EH (cell line): ENCODE measurements around the gene OR11G2.
A peak's percentile ranks its signal among the peaks of the same experiment; 100 is the strongest.
"Not testable (repeated sequence)": the region's sequence is repeated elsewhere in the genome, so short reads cannot be mapped to it uniquely, and the experiment has no call there.

Source experiments
- DNase-seq: peaks from one replicate; pipeline ENCODE4 v3.0.0-alpha.2; 2015; ENCODE audit warnings: low read depth

Gene OR11G2, protein sequence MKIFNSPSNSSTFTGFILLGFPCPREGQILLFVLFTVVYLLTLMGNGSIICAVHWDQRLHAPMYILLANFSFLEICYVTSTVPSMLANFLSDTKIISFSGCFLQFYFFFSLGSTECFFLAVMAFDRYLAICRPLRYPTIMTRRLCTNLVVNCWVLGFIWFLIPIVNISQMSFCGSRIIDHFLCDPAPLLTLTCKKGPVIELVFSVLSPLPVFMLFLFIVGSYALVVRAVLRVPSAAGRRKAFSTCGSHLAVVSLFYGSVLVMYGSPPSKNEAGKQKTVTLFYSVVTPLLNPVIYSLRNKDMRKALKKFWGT

DNA sequence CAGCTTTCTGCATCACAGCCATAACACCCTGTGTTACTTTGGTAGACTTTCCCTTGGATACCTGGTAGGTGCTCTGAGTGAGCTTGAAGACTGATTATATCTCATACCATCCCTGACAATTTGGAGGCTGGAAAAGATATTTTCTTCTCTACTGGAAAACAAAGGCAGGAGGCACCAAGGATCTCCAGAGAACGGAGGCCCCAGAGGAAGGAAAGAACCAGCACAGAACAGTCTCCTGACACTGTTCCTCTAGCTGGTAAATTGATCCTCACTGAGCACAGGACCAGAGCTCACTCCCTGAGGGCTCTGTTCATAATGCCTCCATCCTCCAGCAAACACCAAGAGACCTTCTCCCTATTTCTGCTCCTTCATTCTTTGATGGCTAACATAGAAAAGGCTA lies at the start of gene OR11G2:
OR11G2 (plus strand) TSS at position 301 of the 400 bp plus-strand sequence. CDS start 6,542 bp downstream, outside the sequence.
- DNase-seq: no peak

DNA sequence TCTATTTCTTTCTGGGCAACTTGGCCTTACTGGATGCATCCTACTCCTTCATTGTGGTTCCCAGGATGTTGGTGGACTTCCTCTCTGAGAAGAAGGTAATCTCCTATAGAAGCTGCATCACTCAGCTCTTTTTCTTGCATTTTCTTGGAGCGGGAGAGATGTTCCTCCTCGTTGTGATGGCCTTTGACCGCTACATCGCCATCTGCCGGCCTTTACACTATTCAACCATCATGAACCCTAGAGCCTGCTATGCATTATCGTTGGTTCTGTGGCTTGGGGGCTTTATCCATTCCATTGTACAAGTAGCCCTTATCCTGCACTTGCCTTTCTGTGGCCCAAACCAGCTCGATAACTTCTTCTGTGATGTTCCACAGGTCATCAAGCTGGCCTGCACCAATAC lies 46.8 kb upstream of the OR11G2 start:
- no peak for DNase-seq

DNA sequence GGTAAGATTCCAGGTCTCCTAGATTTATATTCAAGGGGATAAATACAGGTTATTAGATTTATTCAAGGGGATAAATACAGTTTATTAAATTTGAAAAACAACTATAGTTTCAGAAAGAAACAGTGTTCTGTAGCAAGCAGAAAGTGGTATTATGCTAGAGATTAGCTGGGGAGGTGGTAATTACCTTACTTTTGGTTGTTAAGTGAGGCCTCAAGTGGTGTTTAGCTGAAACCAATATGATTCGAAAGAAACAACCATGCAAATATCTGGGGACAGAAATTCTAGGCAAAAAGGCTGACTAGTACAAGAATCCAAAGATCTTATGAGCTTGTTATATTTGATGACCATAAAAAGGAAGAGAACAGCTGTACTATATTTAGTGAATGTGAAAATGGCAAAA lies 45.9 kb upstream of the OR11G2 start:
- no peak for DNase-seq

DNA sequence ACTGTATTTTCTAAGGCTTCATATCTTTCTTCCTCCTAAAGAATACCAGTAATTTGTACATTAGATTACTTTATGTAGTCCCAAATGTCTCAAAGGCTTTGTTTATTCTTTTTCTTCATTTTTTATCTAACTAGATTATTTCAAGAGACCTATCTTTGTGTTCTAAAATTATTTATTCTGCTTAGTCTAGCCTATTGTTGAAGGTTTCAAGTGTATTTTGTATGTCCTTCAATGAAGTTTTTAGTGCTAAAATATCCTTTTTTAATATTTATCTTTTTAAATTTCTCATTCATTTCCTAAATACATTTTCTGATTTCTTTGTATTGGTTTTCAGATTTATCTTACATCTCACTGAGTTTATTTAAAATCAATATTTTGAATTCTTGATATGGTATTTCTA lies 26.2 kb upstream of the OR11G2 start:
- no peak for DNase-seq

DNA sequence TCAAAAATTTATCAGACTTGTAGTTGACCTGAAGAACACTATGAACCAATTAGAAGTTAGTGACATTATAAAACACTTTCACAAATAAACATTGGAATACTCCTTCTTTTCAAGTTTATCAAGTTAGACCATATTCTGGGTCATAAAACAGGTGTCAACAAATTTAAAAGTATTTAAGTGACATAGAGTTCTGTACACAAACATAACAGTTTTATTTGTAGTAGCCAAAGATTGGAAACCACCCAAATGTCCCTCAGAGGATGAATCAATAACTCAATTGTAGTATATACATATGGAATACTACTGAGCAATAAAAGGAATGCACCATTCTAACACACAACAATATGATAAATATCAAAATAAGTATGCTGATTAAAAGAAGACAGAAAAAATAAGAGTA lies 23.6 kb upstream of the OR11G2 start:
- no peak for DNase-seq

DNA sequence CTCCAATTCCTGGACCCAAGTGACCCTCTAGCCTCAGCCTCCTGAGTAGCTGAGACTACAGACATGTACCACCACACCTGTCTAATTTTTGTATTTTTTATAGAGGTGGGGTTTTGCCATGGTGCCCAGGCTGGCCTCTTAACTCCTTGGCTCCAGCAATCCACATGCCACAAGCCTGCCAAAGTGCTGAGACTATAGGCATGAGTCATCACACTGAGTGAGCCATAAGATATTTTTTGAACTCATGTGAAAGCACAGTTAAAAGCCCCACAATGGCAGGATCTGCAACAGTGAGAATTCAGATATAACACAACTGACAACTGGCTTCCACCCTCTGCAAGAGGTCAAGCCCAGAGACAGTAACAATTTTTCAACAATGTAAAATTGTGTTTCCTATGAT lies 20.8 kb upstream of the OR11G2 start:
- DNase-seq: peak; percentile 35

DNA sequence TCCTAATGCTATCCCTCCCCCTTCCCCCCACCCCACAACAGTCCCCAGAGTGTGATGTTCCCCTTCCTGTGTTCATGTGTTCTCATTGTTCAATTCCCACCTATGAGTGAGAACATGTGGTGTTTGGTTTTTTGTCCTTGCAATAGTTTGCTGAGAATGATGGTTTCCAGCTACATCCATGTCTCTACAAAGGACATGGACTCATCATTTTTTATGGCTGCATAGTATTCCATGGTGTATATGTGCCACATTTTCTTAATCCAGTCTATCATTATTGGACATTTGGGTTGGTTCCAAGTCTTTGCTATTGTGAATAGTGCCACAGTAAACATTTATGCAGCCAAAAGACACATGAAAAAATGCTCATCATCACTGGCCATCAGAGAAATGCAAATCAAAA lies 16.5 kb upstream of the OR11G2 start:
- DNase-seq: not testable (repeated sequence)

DNA sequence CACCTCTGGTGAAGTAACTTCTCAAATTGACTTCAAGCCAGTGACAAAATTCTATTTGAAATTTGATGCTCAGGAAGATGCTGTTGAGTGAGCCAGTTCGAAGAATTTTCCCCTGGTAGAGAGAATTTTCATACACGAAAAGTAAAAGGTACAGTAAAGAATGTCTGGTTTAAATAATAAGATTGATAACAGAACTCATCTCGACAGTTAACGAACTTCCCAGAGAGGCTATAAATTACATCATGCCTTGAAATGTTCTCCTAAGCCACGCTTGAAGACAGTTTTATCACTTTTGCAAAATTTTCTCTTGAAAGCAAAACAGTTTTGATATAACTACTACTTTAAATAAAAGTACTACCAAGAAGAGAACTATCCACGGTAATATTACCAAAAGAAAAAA lies 14.4 kb upstream of the OR11G2 start:
- no peak for DNase-seq

DNA sequence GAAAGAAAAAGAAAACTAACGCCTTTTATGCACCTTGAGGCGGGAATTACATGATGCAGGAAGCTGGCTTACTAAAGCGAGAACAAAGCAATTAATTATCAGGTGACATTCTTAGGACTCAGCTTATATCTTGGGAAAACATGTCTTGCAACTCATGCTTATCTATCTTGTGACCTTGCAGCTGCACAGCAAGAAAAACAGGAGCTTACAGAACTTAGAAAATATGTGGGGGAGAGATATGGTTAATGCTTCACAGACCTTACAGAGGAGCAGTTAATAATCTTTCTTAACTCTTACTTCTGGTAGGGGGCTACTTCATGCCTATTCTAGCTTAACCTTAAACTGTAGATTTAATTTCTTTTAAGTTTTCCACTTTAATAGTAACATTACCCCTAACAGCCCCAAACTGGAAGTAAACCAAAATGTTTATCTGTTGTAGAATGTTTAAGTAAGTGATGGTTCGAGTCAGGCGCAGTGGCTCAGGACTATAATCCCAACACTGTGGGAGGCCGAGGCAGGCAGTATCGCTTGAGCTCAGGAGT lies 13.2 kb upstream of the OR11G2 start:
- no peak for DNase-seq

DNA sequence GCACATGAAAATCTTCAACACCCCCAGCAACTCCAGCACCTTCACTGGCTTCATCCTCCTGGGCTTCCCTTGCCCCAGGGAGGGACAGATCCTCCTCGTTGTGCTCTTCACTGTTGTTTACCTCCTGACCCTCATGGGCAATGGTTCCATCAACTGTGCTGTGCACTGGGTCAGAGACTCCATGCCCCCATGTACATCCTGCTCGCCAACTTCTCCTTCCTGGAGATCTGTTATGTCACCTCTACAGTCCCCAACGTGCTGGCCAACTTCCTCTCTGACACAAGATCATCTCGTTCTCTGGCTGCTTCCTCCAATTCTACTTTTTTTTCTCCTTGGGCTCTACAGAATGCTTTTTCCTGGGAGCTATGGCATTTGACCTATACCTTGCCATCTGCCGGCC lies 11.5 kb upstream of the OR11G2 start:
- no peak for DNase-seq

DNA sequence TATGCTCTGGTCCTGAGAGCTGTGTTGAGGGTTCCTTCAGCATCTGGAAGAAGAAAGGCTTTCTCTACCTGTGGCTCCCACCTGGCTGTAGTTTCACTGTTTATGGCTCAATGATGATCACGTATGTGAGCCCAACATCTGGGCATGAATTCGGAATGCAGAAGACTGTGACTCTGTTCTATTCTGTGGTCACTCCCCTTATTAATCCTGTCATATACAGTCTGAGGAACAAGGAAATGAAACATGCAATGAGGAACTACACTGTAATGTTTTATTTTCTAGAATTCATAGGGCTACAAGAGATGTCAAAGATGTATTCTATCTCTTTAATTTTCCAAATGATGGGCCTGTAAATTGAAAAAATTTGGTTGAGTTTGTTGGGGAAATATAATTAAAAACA lies 10.8 kb upstream of the OR11G2 start:
- DNase-seq: no peak

DNA sequence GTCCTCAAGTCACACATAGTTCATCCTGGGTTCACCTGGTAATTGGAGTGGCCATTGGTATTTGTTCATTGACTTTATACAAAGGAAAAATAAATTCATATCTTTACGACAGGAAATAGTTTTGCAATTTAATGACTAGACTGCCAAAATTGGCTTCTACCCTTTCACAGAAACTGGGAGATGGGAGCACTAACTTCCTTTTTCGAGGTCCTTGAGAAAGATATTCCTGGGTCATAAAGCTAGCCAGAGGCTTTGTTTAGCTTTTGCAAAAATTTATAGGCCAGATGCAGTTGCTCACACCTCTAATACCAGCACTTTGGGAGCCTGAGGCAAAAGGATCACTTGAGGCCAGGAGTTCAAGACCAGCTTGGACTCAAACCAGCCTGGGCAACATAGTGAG lies 10.2 kb upstream of the OR11G2 start:
- DNase-seq: no peak

DNA sequence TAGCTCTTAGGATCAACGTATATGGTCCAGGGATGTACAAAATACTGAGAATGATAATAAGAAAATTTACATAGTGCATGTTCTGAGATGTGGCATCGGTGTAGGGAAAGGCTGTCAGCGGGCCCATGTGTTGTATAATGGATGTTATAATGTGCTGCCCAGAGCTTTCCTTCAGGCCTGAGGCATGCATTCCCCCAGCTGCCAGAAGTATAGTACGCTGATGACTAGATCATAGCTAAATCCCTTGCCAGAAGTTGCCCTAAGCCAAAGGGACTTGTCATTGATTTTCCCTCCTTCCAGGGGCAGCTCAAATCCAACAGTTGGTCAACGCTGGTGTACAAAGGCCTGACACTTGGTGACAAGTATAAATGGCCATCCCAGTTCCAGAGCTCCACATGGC lies 6.5 kb upstream of the OR11G2 start:
- DNase-seq: no peak

DNA sequence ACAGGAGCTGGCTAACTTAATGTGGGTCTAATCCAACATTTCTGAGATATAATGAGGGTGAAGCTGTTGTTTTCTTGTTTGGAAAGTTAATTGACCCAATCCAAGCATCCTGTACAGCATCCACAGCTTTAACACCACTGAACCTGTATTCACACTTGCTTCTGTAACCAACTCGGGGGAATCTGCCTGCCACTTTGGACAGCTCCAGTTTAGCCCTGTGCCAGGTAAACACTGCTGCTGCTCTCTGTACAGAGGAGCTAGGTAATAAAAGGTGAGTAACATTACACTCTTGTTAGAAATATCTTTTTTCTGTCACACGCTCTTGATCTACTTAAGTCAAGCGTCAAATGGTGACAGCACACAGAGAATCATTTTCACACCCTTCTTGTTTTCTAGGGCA lies 700 bp downstream of the OR11G2 start:
- no peak for DNase-seq

DNA sequence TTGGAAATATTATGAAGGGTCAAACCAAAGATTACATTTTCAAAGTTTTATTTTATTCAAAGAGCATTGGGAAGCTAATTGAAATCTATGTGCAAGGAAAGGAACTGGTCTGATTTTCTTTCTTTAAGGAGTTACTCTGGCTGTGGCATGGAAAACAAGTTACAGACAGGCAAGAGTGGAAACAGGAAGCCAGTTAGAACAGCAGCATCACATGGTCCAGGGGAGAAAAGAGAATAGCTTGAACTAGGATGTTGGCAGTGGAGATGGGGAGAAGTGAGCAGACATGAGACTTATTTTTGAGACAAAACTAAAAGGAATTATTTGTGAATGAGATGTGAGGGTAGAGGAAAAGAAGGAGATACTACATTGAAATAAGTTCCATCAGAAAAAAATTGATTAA lies 3.4 kb downstream of the OR11G2 start:
- no peak for DNase-seq

DNA sequence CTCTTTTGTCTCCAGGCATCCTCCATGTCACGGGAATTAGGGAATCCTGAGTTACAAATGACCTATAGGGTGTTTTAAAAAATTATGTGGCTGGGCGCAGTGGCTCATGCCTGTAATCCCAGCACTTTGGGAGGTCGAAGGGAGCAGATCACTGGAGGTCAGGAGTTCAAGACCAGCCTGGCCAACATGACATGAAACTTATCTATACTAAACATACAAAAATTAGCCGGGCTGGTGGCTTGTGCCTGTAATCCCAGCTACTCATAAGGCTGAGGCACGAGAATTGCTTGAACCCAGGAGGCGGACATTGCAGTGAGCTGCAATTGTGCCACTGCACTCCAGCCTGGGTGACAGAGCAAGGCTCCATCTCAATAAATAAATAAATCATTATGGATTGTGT lies 4.5 kb downstream of the OR11G2 start:
- DNase-seq: not testable (repeated sequence)

DNA sequence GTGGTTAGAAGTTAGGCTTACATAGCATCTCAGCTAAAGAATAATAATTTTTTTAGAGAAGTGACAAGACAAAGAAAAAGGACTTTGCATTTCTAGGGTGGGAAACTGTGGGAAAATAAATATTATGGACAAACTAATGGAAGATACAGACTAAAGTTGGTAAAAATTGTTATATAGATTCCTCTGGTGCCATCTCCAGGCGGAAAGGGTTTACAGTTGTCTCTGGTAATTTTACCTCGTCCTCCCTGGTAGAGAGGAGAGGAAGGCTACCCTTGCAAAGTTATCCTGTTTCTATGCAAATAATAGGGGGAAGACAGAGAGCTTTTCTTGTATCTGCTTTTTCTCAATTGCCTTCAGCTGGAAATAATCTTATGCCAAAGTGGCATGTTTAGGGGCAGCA lies 5.2 kb downstream of the OR11G2 start:
- DNase-seq: no peak

DNA sequence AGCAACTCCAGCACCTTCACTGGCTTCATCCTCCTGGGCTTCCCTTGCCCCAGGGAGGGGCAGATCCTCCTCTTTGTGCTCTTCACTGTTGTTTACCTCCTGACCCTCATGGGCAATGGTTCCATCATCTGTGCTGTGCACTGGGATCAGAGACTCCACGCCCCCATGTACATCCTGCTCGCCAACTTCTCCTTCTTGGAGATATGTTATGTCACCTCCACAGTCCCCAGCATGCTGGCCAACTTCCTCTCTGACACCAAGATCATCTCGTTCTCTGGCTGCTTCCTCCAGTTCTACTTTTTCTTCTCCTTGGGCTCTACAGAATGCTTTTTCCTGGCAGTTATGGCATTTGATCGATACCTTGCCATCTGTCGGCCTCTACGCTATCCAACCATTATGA lies 6.8 kb downstream of the OR11G2 start:
- no peak for DNase-seq

DNA sequence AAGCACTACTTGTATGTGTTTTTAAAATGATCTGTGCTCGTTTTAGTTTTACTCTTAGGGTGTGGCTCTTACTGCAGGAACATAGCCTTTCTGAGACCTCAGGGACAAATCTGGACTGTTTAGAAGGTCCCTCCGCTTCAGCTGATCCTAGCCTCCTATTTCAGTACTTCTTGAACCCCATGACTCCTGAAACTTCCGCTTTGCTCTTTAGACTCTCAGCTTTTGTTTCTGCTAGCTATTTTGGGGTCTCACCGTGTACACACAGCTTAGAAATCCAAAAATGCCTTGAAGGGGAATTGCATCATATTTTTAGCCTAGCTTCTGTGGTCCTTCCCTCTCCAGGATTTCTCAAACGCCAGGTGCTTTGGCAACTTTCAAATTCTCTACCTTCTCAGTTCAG lies 8.3 kb downstream of the OR11G2 start:
- DNase-seq: no peak

DNA sequence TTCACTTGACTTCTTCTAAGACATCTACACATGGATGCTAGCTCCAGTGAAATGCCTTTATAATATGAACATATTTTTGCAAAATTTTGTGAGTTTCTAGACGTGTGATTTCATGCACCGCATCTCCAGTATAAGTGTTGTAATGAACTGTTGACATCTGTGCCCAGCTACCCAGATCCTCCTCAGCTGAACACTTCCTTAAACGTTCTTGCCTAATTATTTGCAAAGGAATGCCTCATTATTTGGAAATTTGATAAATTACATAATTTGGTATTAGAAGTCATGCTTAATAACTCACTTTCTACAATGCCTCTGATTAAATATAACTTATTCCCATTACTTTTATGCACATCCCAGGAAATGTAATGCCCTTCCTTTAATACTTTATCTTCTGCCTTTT lies 14.0 kb downstream of the OR11G2 start:
- no peak for DNase-seq

DNA sequence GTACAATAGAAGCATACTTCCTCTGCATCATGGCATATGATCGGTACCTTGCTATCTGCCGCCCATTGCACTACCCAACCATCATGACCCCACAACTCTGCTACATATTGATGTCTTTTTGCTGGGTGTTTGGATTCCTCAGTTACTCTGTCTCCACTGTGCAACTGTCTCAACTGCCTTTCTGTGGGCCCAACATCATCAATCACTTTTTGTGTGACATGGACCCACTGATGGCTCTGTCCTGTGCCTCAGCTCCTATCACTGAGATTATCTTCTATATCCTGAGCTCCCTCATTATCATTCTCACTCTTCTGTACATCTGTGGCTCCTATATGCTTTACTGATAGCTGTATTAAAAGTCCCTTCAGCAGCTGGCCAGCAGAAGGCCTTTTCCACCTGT lies 18.9 kb downstream of the OR11G2 start:
- no peak for DNase-seq

DNA sequence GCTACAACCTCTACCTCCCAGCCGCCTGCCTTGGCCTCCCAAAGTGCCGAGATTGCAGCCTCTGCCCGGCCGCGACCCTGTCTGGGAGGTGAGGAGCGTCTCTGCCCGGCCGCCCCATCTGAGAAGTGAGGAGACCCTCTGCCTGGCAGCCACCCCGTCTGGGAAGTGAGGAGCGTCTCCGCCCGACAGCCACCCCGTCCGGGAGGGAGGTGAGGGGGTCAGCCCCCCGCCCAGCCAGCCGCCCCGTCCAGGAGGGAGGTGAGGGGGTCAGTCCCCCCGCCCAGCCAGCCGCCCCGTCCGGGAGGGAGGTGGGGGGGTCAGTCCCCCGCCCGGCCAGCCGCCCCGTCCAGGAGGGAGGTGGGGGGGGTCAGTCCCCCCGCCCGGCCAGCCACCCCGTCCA lies 21.7 kb downstream of the OR11G2 start:
- DNase-seq: not testable (repeated sequence)

DNA sequence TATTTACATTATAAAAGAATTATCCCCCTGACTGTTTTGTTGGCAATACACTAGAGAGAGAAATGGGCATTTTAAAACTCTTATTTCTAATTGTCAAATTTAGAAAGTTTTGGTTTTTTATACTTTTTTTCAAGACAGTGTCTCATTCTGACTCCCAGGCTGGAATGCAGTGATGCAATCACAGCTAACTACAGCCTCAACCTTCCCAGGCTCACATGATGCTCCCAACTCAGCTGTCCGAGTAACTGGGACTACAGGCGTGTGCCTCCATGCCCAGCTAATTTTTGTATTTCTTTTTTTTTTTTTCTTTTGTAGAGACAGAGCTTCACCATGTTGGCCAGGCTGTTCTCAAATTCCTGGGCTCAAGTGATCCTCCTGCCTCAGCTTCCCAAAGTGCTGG lies 24.5 kb downstream of the OR11G2 start:
- peak; percentile 18 for DNase-seq

DNA sequence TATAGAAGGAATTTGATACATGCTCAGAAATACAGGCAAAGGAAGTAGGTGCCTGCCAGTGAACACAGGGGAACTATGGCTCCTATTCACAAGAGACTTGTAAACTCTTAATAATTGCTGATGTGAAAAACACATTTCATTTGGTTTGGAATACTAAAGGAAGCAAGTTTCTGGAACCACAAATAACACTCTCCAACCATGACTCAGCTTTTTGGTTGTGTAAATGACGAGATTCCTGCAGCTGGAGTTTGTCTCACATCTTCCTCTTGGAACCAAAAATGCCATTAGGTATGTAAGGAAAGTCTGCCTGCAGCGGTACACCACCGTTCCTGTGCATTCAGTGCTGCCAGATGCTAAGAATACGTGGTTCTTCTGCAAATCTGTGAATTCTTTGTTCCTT lies 28.3 kb downstream of the OR11G2 start:
- DNase-seq: peak; percentile 3
